ENCODE data around the gene HSPA14. TPM values are rescaled to one million over a fixed set of nuclear protein-coding genes. Genes with fewer than 3 reads are reported as not detected.

HSPA14 gene
- total and polyA plus RNA-seq, 2 donors (not counting 1 experiment from before 2014, with no cell fraction given), result 7.4 to 14.3 TPM

DNA sequence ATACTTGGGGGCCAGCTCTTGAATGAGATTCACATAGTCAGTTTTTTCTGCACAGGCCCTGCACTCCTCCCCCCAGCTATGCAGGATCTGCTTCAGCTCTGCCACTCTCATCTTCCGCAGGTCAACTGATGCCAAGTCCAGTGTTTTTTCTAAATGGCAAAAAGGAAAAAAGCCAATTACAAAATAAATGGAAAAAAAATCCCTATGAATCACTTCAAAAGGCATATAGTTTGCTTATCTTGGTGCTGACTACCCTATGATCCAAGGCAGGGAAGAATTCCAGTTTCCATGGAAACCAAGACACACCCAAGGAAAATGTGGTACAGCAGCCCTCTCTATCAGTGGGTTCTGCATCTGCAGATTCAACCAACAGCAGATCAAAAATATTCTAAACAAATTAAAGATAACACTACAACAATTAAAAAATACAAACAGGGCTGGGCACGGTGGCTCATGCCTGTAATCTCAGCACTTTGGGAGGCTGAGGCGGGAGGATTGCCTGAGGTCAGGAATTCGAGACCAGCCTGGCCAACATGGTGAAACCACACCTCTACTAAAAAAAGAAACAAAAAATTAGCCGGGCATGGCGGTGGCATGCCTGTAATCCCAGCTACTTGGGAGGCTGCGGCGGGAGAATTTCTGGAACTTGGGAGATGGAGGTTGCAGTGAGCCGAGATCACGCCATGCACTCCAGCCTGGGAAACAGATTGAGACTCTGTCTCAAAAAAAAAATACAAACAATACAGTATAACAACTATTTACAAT is 17.9 kb upstream of the HSPA14 start:
- Histone ChIP-seq H3K9me3 (ENCODE audit: control insufficient read depth, insufficient read depth, low read depth, low read length) (no peaks in the 10 kb centered on the region), H2AFZ (ENCODE audit: low read length) (no peak overlapping the region), H4K20me1 (ENCODE audit: control insufficient read depth, extremely low read depth, insufficient read depth, low read length) (no peaks in the 10 kb centered on the region), H3K79me2 (ENCODE audit: control insufficient read depth, insufficient read depth, low read length) (no peaks in the 10 kb centered on the region), H3K27me3 (ENCODE audit: control insufficient read depth, insufficient read depth, low read length) (no peaks in the 10 kb centered on the region), H3K4me3 (replicated peaks in 1 of 4; ENCODE audit: control extremely low read depth in 1 of 4, insufficient read depth in 1 of 4, low read depth in 3 of 4, low read length in 4 of 4) (no peak overlapping the region), H3K9ac (ENCODE audit: insufficient read depth, low read length) (no peak overlapping the region), H3K4me1 (ENCODE audit: control insufficient read depth, extremely low read depth, insufficient read depth, low read length) (peaks cover 2% of the 10 kb centered on the region), H3K36me3 (ENCODE audit: control insufficient read depth, insufficient read depth, low read length) (no peaks in the 10 kb centered on the region), H3K4me2 (ENCODE audit: extremely low read depth, insufficient read depth, low read length) (peak overlapping the region; percentile 21), H3K27ac (ENCODE audit: insufficient read depth, low read length) (peak overlapping the region; percentile 73)
- peak; percentile 91 to 93 for DNase-seq (ENCODE audit: low read depth in 2 of 2)
- TF ChIP-seq CTCF (conservative IDR thresholded peaks at IDR 0.05 in 1 of 2, IDR thresholded peaks at IDR 0.05 in 1 of 2; ENCODE audit: low read depth in 1 of 2, low read length in 2 of 2) (peak in 1 of 2 donors; percentile 9), EZH2 (IDR thresholded peaks at IDR 0.05; ENCODE audit: low read length, missing control alignments) (no peak)

GRCh38 chr10:14820775-14821154 is 17.3 kb upstream of the HSPA14 start:
- Histone ChIP-seq H2AFZ (ENCODE audit: low read length) (no peak overlapping the region), H3K36me3 (ENCODE audit: control insufficient read depth, insufficient read depth, low read length) (no peaks in the 10 kb centered on the region), H3K4me2 (ENCODE audit: extremely low read depth, insufficient read depth, low read length) (no peak overlapping the region), H3K4me3 (replicated peaks in 1 of 4; ENCODE audit: control extremely low read depth in 1 of 4, insufficient read depth in 1 of 4, low read depth in 3 of 4, low read length in 4 of 4) (no peak overlapping the region), H3K9me3 (ENCODE audit: control insufficient read depth, insufficient read depth, low read depth, low read length) (no peaks in the 10 kb centered on the region), H3K27me3 (ENCODE audit: control insufficient read depth, insufficient read depth, low read length) (no peaks in the 10 kb centered on the region), H4K20me1 (ENCODE audit: control insufficient read depth, extremely low read depth, insufficient read depth, low read length) (no peaks in the 10 kb centered on the region), H3K4me1 (ENCODE audit: control insufficient read depth, extremely low read depth, insufficient read depth, low read length) (peaks cover 2% of the 10 kb centered on the region), H3K79me2 (ENCODE audit: control insufficient read depth, insufficient read depth, low read length) (no peaks in the 10 kb centered on the region), H3K27ac (ENCODE audit: insufficient read depth, low read length) (peak overlapping the region; percentile 73), H3K9ac (ENCODE audit: insufficient read depth, low read length) (no peak overlapping the region)
- TF ChIP-seq CTCF (conservative IDR thresholded peaks at IDR 0.05 in 1 of 2, IDR thresholded peaks at IDR 0.05 in 1 of 2; ENCODE audit: low read depth in 1 of 2, low read length in 2 of 2) (no peak), EZH2 (IDR thresholded peaks at IDR 0.05; ENCODE audit: low read length, missing control alignments) (no peak)
- DNase-seq (ENCODE audit: low read depth in 2 of 2), result no peak

DNA sequence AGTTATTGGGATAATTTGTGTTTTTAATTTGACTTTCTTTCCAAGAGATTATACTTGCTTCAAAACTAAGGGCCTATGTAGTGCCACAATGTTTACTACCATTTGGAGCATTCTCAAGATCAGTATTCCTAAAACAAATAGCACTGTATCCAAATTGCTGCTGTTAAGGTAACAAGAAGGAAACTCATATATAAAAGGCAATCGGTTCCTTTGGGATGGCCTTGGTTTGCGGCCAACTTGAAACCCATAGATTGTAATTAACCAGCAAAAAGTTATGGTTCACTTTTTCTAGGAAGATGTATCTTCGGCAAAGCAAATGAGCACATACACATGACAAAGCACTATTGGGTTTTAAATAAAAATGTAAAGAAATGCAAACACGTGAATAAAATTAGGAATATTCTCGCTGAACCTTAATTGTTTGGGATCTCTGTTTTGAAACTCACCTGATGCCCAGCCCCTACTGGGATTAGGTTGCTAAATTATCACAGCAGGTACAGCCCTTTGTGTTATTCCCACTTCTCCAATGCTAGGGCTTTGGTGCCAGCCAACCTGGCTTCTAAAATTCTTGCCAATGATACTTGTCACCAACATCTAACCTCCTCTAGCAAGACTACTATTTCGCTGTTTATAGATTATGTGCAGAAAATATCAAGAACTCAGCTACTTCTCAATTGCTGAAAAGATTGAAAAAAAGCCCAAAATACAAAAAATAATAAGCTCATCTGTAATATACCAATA is 16.3 kb upstream of the HSPA14 start:
- no peaks in the 10 kb centered on the region for H3K27me3 ChIP-seq (ENCODE audit: control insufficient read depth, insufficient read depth, low read length)
- no peak for TF ChIP-seq CTCF (conservative IDR thresholded peaks at IDR 0.05 in 1 of 2, IDR thresholded peaks at IDR 0.05 in 1 of 2; ENCODE audit: low read depth in 1 of 2, low read length in 2 of 2)
- TF ChIP-seq EZH2 (IDR thresholded peaks at IDR 0.05; ENCODE audit: low read length, missing control alignments), result no peak

More for the DNA sequence above, 16.3 kb upstream of the HSPA14 start:
- DNase-seq (ENCODE audit: low read depth in 2 of 2), result no peak
- no peaks in the 10 kb centered on the region for H4K20me1 ChIP-seq (ENCODE audit: control insufficient read depth, extremely low read depth, insufficient read depth, low read length)
- H3K9me3 ChIP-seq (ENCODE audit: control insufficient read depth, insufficient read depth, low read depth, low read length), result no peaks in the 10 kb centered on the region
- H3K4me1 ChIP-seq (ENCODE audit: control insufficient read depth, extremely low read depth, insufficient read depth, low read length), result peaks cover 2% of the 10 kb centered on the region
- H3K79me2 ChIP-seq (ENCODE audit: control insufficient read depth, insufficient read depth, low read length), result no peaks in the 10 kb centered on the region
- H3K4me3 ChIP-seq (replicated peaks in 1 of 4; ENCODE audit: control extremely low read depth in 1 of 4, insufficient read depth in 1 of 4, low read depth in 3 of 4, low read length in 4 of 4), result no peak overlapping the region
- H3K27ac ChIP-seq (ENCODE audit: insufficient read depth, low read length), result no peak overlapping the region
- no peak overlapping the region for H3K4me2 ChIP-seq (ENCODE audit: extremely low read depth, insufficient read depth, low read length)
- H3K36me3 ChIP-seq (ENCODE audit: control insufficient read depth, insufficient read depth, low read length), result no peaks in the 10 kb centered on the region
- H2AFZ ChIP-seq (ENCODE audit: low read length), result no peak overlapping the region
- no peak overlapping the region for H3K9ac ChIP-seq (ENCODE audit: insufficient read depth, low read length)
